Measurements from ENCODE around the gene PDE10A. TPM values are rescaled to one million over a fixed set of nuclear protein-coding genes. Genes with fewer than 3 reads are reported as not detected.

The PDE10A gene
- total and polyA plus RNA-seq, 2 of the 4 experiments (the other 2 are of a cell fraction): 3.4 to 12.4 TPM

DNA sequence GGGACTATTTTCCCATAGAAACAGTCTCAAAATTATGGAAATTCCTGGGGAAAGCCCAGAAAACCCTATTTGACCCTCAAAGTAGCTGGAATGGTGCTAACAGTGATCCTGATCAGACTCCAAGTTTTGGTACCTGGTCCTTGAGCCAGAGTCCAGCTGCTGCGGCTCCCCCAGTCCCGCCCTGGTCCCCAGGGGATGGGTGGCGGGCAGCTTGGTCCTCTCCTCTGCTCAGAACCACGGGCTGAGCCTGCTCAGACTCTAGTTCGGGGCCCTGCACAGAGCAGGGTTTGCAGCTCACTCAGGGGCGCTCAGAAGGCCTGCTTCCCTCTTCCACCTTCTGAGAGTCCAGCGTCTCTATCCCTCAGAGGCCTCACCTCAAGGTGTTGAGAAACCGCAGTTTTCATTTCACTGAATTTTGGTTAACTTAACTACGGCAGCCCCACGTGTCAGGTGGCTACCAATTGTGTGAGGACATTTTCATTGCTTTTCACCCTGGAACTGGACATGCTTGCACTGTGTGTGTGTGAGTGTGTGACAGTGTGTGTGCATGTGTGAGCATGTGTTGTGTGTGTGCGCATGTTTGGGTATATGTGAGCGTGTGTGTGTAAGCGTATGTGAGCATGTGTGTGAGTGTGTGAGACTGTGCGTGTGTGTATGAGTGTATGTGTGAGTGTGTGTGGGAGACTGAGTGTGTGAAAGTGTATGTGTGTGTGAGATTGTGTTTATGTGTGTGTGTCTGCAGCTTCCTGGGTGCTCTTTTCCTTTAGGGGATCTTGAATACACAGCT, 44.2 kb upstream of the PDE10A start:
- no peaks in the 10 kb centered on the region for H3K79me1 ChIP-seq (ENCODE audit: low read depth in 1 of 2, low read length in 2 of 2)
- no peak for ATAC-seq (ENCODE audit: low read depth)
- peak overlapping the region; percentile 66; the same call in 1 of the 2 replicates for H3K14ac ChIP-seq (replicated peaks; ENCODE audit: low read depth, low read length)

More for the DNA sequence above, 44.2 kb upstream of the PDE10A start:
- peak overlapping the region; percentile 18 for H2BK5ac ChIP-seq (ENCODE audit: low read depth, low read length, poor library complexity, severe bottlenecking)
- H4K20me1 ChIP-seq (ENCODE audit: insufficient read depth, low read length): no peaks in the 10 kb centered on the region; the same call in 1 of the 2 replicates
- dilution Hi-C loops (cut with HindIII; ENCODE audit: low sequenced_read_pairs, unreplicated experiment) (no loop called here), in situ Hi-C loops (cut with MboI; ENCODE audit: low sequenced_read_pairs) (no loop called here), intact Hi-C loops (cut with micrococcal nuclease) (no loop called here)
- H3K23ac ChIP-seq (ENCODE audit: low read depth, low read length): no peak overlapping the region
- H4K91ac ChIP-seq (ENCODE audit: insufficient read depth, low read depth, low read length): no peak overlapping the region
- peaks cover 9% of the 10 kb centered on the region for H3K9me1 ChIP-seq (ENCODE audit: insufficient read depth, low read length)
- H3K4me2 ChIP-seq (ENCODE audit: low read depth, low read length): no peak overlapping the region
- no peaks in the 10 kb centered on the region for H3K36me3 ChIP-seq (ENCODE audit: control insufficient read depth, insufficient read depth, low read length)
- peak overlapping the region; percentile 23; the same call in 1 of the 2 replicates for H2AK5ac ChIP-seq (ENCODE audit: low read depth, low read length)
- no peak overlapping the region for H3K9ac ChIP-seq (ENCODE audit: low read depth, low read length)
- H4K8ac ChIP-seq (ENCODE audit: low read depth in 2 of 2, low read length in 2 of 2): no peak overlapping the region
- no peak overlapping the region for H3K27ac ChIP-seq (ENCODE audit: insufficient read depth, low read length)
- no peak overlapping the region for H3K4me3 ChIP-seq (ENCODE audit: insufficient read depth, low read depth, low read length)
- BruUV-seq (replicated peaks): no TSS peak
- no peak overlapping the region for H4K5ac ChIP-seq (ENCODE audit: low read depth, low read length)
- no peak overlapping the region for H2AK9ac ChIP-seq (replicated peaks; ENCODE audit: low read depth, low read length, poor library complexity)
- no peak for DNase-seq
- H2BK15ac ChIP-seq (ENCODE audit: low read depth, low read length): no peak overlapping the region
- H3K9me3 ChIP-seq (ENCODE audit: control insufficient read depth, insufficient read depth, low read length): no peaks in the 10 kb centered on the region
- no peaks in the 10 kb centered on the region for H3K27me3 ChIP-seq (ENCODE audit: control insufficient read depth, insufficient read depth, low read length)
- no peak overlapping the region for H3K4ac ChIP-seq (ENCODE audit: low read depth, low read length)
- POLR2A ChIA-PET (ENCODE audit: unreplicated experiment): no interaction called here
- H2BK120ac ChIP-seq (ENCODE audit: low read depth, low read length): no peak overlapping the region
- no peak overlapping the region for H2BK20ac ChIP-seq (ENCODE audit: low read depth, low read length)
- WGBS, 2 experiments (ENCODE audit: extremely low coverage in 2 of 2, insufficient read length in 1 of 2): 90% methylated on average over 11 of the region's 14 CpGs; no CpG with 5 or more reads in 1 of the 2 experiments
- peak overlapping the region; percentile 8; the same call in 1 of the 2 replicates for H3K18ac ChIP-seq (ENCODE audit: low read depth, low read length)
- CTCF ChIA-PET: interaction anchor here (1.2 kb wide), 1 partner anchor 23 kb away, joined by 4 read pairs; no protein-coding TSS in a partner anchor
- TF ChIP-seq RAD21 (IDR thresholded peaks at IDR 0.05; ENCODE audit: low read length): no peak
- no peak for TF ChIP-seq NFE2L2 (IDR thresholded peaks at IDR 0.05; ENCODE audit: low read depth, low read length)
- no peak for TF ChIP-seq MAFK (IDR thresholded peaks at IDR 0.05; ENCODE audit: low read depth, low read length)
- no peak for TF ChIP-seq RFX5 (IDR thresholded peaks at IDR 0.05; ENCODE audit: low read depth, low read length)
- no peak overlapping the region for H3K56ac ChIP-seq (ENCODE audit: extremely low read depth, insufficient read depth, low read length)
- peaks cover 9% of the 10 kb centered on the region for H3K4me1 ChIP-seq (ENCODE audit: control insufficient read depth, insufficient read depth, low read length)
- H2AFZ ChIP-seq (replicated peaks; ENCODE audit: low read length, poor library complexity): no peak overlapping the region
